HCT116 (cell line): Measurements from ENCODE around the gene RSPO4. TPM values are rescaled to one million over a fixed set of nuclear protein-coding genes. Genes with fewer than 3 reads are reported as not detected.

Experiments
- ATAC-seq: fragments of 200-7000 bp; cut with Tn5 transposase; 2 replicates; pipeline ENCODE4 v1.9.1; 2020; ENCODE audit warnings: mild to moderate bottlenecking, moderate library complexity
- BruUV-seq: library from RNA; stranded (reverse); fragments of 400-500 nt; replicated peaks from 2 replicates; lab custom pipeline; 2021; lab: Mats Ljungman, UMichigan
- CTCF ChIA-PET: fragments of 300-600 bp; sonication (Branson Sonifier 250); formaldehyde crosslinking; loops from one replicate; lab custom pipeline; 2021; ENCODE audit warnings: antibody characterized with exemption; lab: Charles Lee
- POLR2A ChIA-PET: fragments of 300-600, 350-600 bp; sonication (Branson Sonifier 250); formaldehyde crosslinking; loops from one replicate; lab custom pipeline; 2021; ENCODE audit warnings: antibody characterized with exemption; lab: Charles Lee
- RAD21 ChIA-PET, 2 experiments: fragments of 300-600 bp; sonication (Branson Sonifier 250); formaldehyde crosslinking; loops; one replicate each; lab custom pipeline; 2023; ENCODE audit warnings: low total read pairs in 2 of 2; ENCODE audit not compliant: uncharacterized antibody in 2 of 2, unreplicated experiment in 2 of 2, low non-redundant PET in 1 of 2; lab: Charles Lee
- DNase-seq: peaks from one replicate; pipeline ENCODE4 v3.0.0-alpha.2; 2010; ENCODE audit warnings: low read depth, low spot score
- H2AFZ ChIP-seq: fragments of 200-600 bp; shearing (Covaris generic), sonication (generic); 2 replicates; pipeline ENCODE4 v1.6.1; 2017; ENCODE audit warnings: low read depth, mixed run types, mixed read lengths, antibody characterized with exemption, low read length; ENCODE audit not compliant: poor library complexity, severe bottlenecking
- H3K27ac ChIP-seq: 2 replicates; pipeline ENCODE4 v1.5.1; 2012; ENCODE audit warnings: low read depth, low read length
- H3K27me3 ChIP-seq: fragments of 200-600 bp; sonication (generic); 2 replicates; pipeline ENCODE4 v1.6.1; 2016; ENCODE audit warnings: mixed run types, low read length, mixed read lengths; ENCODE audit not compliant: insufficient read depth
- H3K36me3 ChIP-seq, 2 experiments: fragments of 200-500 bp in 1 of 2; fragments of 200-600 bp in 1 of 2; sonication (Bioruptor generic) in 1 of 2; sonication (generic) in 1 of 2; 2 replicates each; pipeline versions ENCODE4 v1.5.1 to v1.6.1; 2014 to 2016; ENCODE audit warnings: low read length in 2 of 2, inconsistent platforms in 1 of 2, mixed read lengths in 1 of 2, mixed run types in 1 of 2; ENCODE audit not compliant: insufficient read depth in 2 of 2, control insufficient read depth in 1 of 2
- H3K4me1 ChIP-seq, 2 experiments: fragments of 200-600 bp in 1 of 2; sonication (generic) in 1 of 2; 2 replicates each; pipeline versions ENCODE4 v1.5.1 to v1.6.1; 2012 to 2017; ENCODE audit warnings: low read length in 2 of 2, inconsistent platforms in 1 of 2, mild to moderate bottlenecking in 1 of 2, mixed read lengths in 1 of 2, mixed run types in 1 of 2, moderate library complexity in 1 of 2; ENCODE audit not compliant: insufficient read depth in 2 of 2, control insufficient read depth in 1 of 2
- H3K4me2 ChIP-seq: fragments of 200-600 bp; sonication (generic); 2 replicates; pipeline ENCODE4 v1.6.1; 2017; ENCODE audit warnings: mixed run types, low read length, mixed read lengths
- H3K4me3 ChIP-seq, 2 experiments: fragments of 200-600 bp in 1 of 2; sonication (generic) in 1 of 2; replicated peaks in 1 of 2; 2 replicates each; pipeline ENCODE4 v1.5.1; 2011 to 2016; ENCODE audit warnings: low read length in 2 of 2, control low read depth in 1 of 2, low read depth in 1 of 2, mild to moderate bottlenecking in 1 of 2, mixed read lengths in 1 of 2, mixed run types in 1 of 2
- H3K79me2 ChIP-seq: fragments of 200-600 bp; sonication (generic); 2 replicates; pipeline ENCODE4 v1.6.1; 2017; ENCODE audit warnings: mild to moderate bottlenecking, mixed run types, low read length, moderate library complexity, mixed read lengths; ENCODE audit not compliant: insufficient read depth
- H3K9ac ChIP-seq: fragments of 200-600 bp; sonication (generic); 2 replicates; pipeline ENCODE4 v1.6.1; 2016; ENCODE audit warnings: low read length, mixed read lengths
- H3K9me2 ChIP-seq: fragments of 200-600 bp; sonication (generic), shearing (Covaris generic); 2 replicates; pipeline ENCODE4 v1.6.1; 2017; ENCODE audit warnings: mixed run types, mild to moderate bottlenecking, moderate library complexity; ENCODE audit not compliant: insufficient read depth
- H3K9me3 ChIP-seq, 2 experiments: fragments of 200-500 bp in 1 of 2; fragments of 200-600 bp in 1 of 2; sonication (Bioruptor generic) in 1 of 2; sonication (generic) in 1 of 2; 2 replicates each; pipeline ENCODE4 v1.6.1; 2014 to 2017; ENCODE audit warnings: low read length in 2 of 2, mixed read lengths in 2 of 2, inconsistent platforms in 1 of 2, low read depth in 1 of 2, mild to moderate bottlenecking in 1 of 2, mixed run types in 1 of 2, moderate library complexity in 1 of 2; ENCODE audit not compliant: control insufficient read depth in 1 of 2, insufficient read depth in 1 of 2
- H4K20me1 ChIP-seq: fragments of 200-600 bp; sonication (generic), shearing (Covaris generic); 2 replicates; pipeline ENCODE4 v1.6.1; 2017; ENCODE audit warnings: mixed run types, mild to moderate bottlenecking, moderate library complexity; ENCODE audit not compliant: insufficient read depth
- EZH2phosphoT487 ChIP-seq: fragments of 200-600 bp; IDR thresholded peaks from 2 replicates; pipeline ENCODE4 v1.6.1; 2018; ENCODE audit warnings: antibody characterized with exemption, borderline replicate concordance
- RAD21 ChIP-seq: IDR thresholded peaks from 2 replicates; pipeline ENCODE4 v1.6.1; 2012; ENCODE audit warnings: low read depth, mild to moderate bottlenecking
- REST ChIP-seq: IDR thresholded peaks from 2 replicates; pipeline ENCODE4 v1.6.1; 2012; ENCODE audit warnings: low read depth
- ZNF274 ChIP-seq: fragments of 200-500 bp; sonication (Bioruptor generic); IDR thresholded peaks from 2 replicates; pipeline ENCODE4 v1.6.1; 2014; ENCODE audit warnings: mild to moderate bottlenecking, low read depth, low read length, inconsistent platforms
- intact Hi-C: fragments of 100-400 bp; cut with micrococcal nuclease; formaldehyde crosslinking; loops from 2 replicates; pipeline ENCODE4 v1.10.0; 2022
- total RNA-seq: library from RNA; stranded (reverse); gene quantifications from one replicate; pipeline ENCODE4 v1.2.1, GENCODE V29; 2021; ENCODE audit not compliant: unreplicated experiment
- TF ChIP-seq, protein P1 (sequence below): IDR thresholded peaks from 2 replicates; pipeline ENCODE4 v1.6.1; 2012

The RSPO4 gene
- total RNA-seq, 1 experiment from 2014 or later, result 0.84 TPM

DNA sequence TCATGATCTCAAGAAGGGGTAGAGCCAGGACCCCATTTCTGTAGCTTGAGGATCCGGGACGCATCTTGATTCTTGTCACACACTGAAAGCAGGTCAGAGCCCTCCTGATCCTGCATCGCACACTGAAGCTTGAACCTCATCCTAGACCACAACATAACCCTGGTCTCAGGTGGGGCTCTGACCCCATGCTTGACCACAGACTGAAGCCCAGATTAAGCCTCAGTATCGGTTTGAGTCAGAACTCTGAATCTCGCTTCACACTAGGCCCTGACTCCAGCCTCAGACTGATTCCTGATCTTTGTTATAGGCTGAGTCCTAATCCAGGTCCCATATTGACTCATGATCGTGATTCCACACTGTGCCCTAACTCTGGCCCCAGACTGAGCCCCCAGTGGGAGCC is 8.5 kb upstream of the RSPO4 start:
- Histone ChIP-seq H3K27ac (no peak overlapping the region), H3K9me3 (no peaks in the 10 kb centered on the region), H3K9ac (no peak overlapping the region), H3K4me2 (no peak overlapping the region), H3K27me3 (peaks cover 9% of the 10 kb centered on the region; the same call in 1 of the 2 replicates), H4K20me1 (no peaks in the 10 kb centered on the region), H2AFZ (no peak overlapping the region), H3K36me3 (no peaks in the 10 kb centered on the region), H3K79me2 (no peaks in the 10 kb centered on the region), H3K4me1 (peaks cover 0 to under 1% of the 10 kb centered on the region in 2 experiments; a peak in 1 of 4 replicates), H3K9me2 (no peaks in the 10 kb centered on the region), H3K4me3 (no peak overlapping the region)
- RAD21 ChIA-PET, result no interaction called here
- CTCF ChIA-PET, result no interaction called here
- DNase-seq, result no peak
- ATAC-seq, result no peak
- BruUV-seq, result no TSS peak
- POLR2A ChIA-PET, result no interaction called here
- TF ChIP-seq REST (no peak), RAD21 (no peak), ZNF274 (no peak), EZH2phosphoT487 (no peak)
- TF ChIP-seq, protein P1, sequence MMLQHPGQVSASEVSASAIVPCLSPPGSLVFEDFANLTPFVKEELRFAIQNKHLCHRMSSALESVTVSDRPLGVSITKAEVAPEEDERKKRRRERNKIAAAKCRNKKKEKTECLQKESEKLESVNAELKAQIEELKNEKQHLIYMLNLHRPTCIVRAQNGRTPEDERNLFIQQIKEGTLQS, result no peak
- intact Hi-C loops, result no loop called here
